HG03378 (cell line): ENCODE measurements around the gene ABCD4.
"Not testable (repeated sequence)": the region's sequence is repeated elsewhere in the genome, so short reads cannot be mapped to it uniquely, and the experiment has no call there.

ENCODE experiments used
- ATAC-seq: cut with Tn5 transposase; IDR thresholded peaks from one replicate; pipeline ENCODE4 v1.9.1; 2021; ENCODE audit warnings: mild to moderate bottlenecking, moderate library complexity; ENCODE audit not compliant: unreplicated experiment

The ABCD4 gene

DNA sequence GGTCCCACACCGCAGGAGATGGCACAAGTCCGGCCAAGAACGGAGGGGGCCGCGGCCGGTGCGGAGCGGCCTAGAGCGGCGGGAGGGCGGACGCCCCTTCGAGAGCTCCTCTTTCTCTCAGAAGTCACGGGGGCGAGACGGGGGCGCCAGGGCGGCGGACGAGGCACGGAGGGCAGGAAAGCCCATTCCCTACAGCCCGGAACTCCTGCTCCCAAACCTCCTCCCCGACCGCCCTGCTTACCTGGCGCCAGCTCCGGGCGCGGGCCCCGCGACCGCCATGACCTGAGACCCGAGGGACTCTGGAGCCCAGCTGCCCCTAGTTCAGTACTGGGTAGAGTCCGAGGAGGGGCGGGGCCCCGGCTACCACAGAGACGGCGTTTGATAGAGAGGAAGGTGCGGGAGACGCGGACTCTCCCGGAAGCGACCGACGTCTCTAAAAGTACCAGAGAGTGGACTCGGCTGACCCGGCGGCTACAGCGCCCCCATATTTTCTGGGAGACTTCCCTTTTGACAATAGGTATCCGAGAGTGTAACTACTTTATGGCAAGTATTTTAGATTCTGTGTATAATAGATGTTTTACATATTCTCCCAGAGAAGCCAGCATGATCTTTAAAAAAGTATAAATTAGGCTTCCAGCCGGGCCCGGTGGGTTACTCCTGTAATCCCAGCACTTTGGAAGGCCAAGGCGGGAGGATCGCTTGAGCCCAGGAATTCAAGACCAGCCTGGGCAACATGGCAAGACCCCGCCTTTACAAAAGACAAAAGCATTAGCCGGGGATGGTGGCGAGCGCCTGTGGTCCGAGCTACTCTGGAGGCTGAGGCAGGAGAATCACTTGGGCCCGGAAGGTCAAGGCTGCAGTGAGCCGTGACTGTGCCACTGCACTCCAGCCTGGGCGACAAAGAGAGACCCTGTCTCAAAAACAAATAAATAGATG lies at the start of gene ABCD4:
Gene ABCD4, minus strand, starts transcription at position 301 of the 936 bp plus-strand sequence. Its CDS starts 22 bp downstream, at position 279.
- ATAC-seq, result peak; percentile 90

DNA sequence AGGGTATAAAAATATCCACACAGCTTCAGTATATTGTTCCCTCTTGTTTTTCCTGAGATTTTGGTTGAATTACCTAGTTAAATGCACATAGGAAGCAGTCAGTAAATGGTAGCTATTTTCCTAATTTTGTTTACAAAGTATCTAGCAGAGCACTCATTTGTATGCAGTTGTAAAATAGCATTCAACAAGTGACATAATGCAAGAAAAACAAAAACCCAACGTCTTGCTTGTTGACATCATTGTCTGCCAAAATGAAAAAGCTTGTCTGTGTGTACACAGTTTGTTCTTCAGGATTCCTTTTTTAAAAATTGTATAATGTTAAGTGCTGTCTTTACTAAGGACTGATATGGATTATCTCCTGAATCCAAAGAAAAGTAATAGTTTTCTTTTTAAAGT lies 48.2 kb upstream of the ABCD4 start:
- no peak for ATAC-seq

DNA sequence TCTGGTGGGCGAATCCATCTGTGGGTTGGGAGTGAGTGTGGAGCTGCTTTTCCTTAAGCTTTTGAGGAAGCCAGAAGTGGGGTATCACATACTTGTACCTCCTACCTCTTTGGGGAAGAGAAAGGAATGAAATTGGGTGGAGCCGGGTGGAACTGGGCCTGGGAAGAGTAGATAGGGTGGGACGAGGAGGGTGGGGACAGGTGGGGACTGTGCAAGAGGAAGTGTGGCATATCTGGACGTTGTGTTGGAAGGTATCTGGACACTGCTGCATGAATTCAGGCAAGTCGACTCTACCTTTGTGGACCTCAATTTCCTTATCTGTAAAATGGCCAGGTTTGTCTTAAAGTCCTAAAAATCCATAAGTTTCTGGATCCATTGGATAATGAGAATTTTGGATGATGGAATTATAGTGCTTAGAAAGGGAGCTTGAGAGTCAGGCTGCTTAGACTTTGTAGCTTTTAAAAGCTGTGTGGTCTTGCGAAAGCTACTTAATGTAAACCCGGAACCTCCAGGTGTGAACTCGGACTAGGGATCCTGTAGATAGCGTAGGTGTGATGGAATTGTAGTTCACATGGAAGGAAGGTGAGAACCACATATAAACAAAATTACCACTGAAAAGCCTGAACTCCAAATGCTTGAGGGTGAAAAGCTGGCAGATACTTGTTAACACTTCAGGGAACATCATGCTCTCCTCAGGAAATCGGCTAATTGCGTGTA lies 47.6 kb upstream of the ABCD4 start:
- no peak for ATAC-seq

DNA sequence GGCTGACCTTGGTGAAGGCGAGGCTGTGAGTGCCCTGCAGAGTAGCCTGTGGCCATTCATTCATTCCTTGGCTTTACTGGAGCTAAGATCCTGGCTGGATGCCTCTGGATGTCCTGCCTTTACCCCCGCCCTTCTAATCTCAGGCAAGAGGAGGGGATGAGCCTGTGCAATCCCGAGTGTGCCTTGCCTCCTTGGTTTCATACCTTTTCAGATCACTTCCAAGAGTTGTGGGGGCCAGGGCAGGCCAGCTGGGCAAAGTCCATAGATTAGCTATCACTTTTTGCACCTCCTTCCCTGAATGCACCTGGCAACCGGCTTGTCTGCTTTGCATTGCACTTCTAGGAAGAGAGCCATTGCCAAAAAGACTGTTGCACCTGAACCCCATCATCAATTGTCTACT lies 47.0 kb upstream of the ABCD4 start:
- no peak for ATAC-seq

DNA sequence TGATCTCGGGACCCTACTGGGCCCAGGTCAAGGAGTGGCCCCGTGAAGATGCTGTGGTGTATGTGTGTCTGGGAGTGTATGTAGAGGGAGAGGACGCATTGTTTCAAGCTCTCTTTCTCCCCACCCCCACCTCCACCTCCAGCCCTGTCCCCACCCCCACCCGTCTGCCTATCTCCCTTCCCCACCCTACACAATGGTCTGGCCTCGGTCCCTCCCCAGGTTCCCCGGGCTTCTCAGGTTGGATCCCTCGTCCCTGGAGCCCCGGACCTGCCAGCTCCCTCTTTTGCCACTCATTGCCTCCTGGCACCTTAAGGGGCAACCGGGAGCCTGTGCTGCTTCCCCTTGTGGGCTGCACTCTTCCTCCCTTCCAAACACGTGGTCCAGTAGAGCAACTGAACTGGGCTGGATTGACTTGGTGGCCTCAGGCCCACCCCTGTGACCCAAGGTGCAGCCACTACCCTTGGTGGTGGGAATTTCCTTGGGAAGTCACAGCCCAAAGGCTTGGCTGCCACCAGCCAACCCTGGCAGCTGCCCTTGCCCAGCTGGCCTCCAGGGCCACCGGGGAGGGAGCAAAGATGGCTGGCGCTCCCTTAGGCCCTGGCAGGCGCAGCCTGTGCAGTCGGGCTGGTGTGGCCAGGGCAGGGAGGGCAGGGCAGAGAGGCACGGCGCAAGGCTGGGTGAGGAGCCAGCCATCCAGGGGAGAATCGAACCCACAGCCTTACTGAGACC lies 46.2 kb upstream of the ABCD4 start:
- ATAC-seq, result no peak

DNA sequence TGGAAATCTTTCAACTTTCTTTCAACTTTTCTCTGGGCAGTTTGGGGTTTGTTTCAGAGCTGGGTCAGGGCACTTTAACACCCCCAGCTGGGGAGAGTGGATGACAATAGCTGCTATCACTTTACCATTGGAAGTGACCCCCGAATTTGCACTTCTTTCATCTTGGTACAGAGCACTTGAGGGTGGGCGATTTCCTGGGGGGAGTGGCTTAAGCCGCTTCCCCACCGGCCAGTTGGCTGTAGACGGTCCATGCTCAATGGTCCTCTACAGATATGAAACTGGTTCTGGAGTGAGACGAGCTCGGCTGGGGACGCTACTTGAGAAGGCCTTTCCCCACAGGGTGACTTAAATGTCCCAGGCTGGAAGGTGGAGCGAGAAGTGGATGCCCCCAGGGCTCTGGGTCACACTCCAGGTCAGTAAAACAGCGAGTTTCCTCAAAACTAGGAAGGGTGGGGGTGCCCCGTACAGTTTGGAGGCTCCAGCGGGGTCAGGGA lies 45.6 kb upstream of the ABCD4 start, which contains the start of gene VRTN:
Gene VRTN, plus strand, starts transcription at position 231 of the 494 bp plus-strand sequence. CDS start 8,313 bp downstream, outside the sequence.
- ATAC-seq, result no peak

DNA sequence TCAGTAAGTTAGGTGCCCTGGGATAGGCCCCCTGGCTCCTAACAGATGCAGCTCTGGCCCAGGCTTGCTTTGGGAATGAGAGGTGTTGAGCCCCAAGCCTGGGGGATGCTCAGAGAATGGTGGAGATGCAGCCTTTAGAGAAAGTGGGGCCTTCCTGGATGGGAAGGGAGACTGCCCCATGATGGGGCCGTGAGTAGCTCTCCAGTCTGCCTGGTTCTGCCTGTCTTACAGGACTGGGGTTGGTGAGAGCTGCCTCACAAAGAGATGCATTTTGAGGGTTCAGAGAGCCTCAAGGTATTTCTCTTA lies 45.0 kb upstream of the ABCD4 start:
- no peak for ATAC-seq

DNA sequence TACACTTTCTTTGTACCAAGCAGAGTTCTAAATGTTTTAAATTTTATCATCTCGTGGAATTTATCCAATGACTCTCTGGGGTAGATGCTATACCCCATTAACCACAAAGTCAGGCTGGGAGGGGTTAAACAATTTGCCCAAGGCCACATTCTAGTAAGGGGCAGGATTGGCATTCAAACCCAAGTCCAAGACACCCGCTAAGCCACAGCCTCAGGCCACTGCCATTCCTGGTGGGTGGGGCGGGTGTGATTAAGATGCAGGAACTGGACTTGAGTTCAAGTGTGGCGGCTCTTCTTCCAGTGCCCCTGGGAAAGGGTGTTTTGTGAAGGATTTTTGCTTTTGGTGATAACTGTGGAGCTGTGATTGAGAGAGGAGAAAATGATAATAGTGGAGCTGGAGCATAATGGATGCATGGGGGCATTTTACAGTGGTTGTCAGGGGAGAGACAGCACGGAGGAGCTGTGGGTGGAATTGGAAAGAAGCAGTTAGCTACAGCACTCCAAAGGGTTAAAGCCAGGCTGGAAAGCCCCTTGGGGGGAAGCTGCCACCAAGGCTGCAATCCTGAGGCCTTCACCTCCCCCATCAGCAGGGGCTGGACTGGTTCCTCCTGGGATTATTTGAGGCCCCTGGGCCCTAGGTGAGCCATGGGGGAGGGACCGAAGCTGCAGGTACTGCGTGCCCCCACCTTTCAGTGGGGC lies 44.5 kb upstream of the ABCD4 start:
- ATAC-seq, result no peak

DNA sequence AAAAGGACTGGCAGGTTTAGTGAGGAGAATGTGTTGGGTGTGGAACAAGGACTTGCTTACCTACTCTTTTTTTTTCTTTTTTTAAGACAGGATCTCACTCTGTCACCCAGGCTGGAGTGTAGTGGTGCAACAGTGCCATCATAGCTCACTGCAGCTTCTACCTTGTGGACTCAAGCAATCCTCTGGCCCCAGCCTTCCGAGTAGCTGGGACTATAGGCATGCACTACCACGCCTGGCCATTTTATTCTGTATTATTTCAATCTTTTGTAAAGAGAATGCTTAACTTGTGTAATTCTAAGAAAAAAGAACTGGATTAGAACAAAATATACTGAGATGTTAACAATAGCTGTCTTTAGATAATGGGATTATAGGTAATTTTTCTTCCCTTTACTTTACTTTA lies 43.6 kb upstream of the ABCD4 start:
- no peak for ATAC-seq

DNA sequence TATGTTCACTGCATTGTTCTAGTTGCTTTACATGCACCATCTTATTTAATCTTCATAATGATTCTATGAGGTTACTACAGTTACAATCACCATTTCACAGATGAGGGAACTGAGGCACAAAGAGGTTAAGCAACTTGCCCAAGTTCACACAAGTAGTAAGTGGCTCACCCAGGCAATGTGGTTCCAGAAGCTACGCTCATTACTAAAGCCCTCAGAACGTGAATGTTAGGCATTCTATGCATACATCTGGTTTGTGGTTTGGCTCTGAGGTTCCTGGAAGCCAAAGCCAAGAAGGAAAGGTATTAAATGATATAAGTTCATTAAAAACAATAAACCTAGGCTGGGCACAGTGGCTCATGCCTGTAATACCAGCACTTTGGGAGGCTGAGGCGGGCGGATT lies 31.2 kb upstream of the ABCD4 start:
- no peak for ATAC-seq

DNA sequence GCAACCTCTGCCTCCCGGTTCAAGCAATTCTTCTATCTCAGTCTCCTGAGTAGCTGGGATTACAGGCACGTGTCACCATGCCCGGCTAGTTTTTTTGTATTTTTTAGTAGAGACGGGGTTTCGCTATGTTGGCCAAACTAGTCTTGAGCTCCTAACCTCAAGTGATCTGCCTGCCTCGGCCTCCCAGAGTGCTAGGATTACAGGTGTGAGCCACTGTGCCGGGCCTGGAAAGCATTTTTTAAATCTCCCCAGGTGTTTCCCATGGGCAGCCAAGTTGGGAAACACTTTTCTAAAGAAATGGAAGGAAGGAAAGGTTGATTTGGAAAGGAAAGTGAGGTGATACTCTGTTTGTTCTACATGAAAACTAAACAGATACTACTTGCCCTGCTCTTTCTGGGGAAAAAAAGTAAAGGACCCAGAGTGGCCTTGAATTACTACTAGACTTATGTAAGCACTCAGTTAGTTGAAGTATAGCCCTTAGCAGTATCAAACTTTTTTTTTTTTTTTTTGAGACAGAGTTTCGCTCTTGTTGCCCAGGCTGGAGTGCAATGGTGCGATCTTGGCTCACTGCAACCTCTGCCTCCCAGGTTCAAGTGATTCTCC lies 27.3 kb upstream of the ABCD4 start:
- not testable (repeated sequence) for ATAC-seq

DNA sequence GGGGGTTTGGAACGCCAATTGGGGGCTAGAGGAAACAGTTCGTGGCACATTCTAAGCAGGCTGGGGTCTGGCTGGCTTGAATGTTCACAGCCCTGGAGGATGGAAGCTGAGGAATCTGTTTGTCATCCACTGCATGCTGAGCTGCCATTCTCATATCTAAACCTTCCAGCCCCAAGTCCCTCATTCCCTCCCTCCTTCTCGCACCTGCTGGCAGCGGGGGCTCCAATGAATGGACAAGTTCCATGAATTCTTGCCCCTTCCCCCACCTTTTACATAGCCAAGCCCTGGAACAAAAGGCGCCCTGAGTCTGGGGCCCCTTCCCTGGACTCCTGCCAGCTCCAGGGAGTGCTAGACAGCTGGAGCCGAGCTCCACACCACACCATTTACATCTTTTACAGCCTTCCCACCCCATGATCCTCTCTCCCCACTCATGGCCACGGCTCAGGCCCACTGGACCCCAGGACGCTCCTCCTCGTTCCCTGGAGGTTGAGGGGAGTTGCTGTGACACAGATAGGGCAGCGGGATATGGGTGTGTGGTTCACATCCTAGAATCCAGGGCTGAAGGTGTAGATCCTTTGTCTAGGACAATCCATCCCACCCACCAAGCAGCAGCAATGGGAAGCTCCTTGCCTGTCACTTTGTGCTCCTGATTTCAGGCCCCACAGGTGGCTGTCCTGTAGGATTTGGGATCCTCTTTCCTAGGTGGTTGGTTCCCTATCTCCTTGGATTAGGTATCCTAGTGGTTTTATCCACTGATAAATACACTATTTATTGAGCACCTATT lies 23.8 kb upstream of the ABCD4 start:
- ATAC-seq, result no peak

DNA sequence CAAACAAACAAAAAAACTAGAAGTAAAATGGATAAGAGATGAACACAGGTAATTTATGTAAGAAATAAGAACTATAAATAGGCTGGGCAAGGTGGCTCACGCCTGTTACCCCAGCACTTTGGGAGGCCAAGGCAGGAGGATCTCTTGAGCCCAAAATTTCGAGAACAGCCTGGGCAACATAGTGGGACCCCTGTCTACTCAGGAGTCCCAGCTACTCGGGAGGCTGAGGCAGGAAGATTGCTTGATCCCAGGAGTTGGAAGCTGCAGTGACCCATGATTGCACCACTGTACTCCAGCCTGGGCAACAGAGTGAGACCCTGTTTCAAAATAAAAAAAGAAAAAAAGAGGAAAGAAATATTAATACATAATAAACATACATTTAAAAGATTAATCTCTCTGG lies 22.7 kb upstream of the ABCD4 start:
- ATAC-seq, result no peak

DNA sequence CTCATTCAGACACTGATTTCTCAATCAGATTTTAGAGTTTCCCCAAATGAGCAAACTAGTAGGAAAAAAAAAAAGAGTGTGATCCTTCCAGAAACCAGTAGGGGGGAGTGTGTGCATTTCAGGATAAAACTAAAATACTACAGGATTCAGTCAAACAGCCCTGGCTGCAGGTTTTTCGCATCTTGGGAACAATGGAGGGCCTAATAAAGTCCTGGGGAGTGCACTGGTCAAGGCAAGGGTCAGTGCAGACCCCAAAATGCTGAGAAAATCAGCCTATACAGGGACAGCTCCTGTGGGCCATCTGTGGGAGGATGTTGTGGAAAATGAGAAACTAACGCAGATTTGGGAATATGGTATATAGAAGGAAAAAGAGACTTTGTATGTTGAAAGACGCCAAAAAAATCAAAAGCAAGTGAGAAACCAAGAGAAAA lies 22.2 kb upstream of the ABCD4 start:
- ATAC-seq, result no peak

DNA sequence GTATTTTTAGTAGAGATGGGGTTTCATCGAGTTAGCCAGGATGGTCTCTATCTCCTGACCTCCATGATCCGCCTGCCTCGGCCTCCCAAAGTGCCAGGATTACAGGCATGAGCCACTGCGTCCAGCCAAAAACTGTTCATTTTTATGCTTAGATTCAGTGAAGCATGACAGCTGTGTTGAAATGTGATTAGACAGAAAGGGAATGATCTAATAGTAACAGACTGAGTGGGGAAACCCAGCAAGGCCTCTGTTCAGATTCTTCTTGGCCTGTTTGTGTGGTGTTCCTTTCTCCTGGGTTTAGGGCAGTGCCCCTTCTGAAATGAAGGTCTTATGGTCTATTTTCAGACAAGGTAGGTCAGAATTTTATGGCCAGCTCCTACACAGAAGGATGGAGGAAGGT lies 11.8 kb upstream of the ABCD4 start:
- ATAC-seq, result no peak

DNA sequence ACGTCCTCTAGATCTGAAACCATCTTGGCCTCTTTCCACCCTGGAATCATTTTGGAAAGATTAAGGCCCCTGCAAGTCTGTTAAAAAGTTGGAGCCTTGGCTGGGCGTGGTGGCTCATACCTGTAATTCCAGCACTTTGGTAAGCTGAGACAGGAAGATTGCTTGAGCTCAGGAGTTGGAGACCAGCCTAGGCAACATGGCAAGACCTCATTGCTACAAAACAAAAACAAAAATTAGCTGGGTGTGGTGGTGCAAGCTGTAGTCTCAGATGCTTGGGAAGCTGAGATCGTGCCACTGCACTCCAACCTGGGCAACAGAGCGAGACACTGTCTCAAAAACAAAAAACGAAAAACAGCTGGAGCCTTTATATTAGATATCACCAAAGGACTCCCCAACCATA lies 10.9 kb upstream of the ABCD4 start:
- no peak for ATAC-seq

DNA sequence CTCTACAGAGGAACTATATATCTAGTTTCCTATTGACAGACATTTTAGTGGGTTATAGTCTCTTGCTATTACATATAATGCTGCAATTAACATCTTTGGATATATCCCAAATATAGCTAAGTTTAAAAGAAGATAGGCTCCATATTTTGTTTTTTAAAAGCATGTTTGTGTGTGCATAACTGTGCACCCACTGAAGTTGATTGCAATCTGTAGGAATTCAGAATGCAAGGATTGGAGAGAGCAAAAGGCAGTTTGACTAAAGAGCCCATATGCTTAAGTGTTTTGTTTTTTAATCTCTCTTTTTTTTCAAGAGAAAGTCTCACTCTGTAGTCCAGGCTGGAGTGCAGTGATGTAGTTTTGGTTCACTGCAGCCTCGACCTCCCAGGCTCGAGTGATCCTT lies 9.4 kb upstream of the ABCD4 start:
- no peak for ATAC-seq

DNA sequence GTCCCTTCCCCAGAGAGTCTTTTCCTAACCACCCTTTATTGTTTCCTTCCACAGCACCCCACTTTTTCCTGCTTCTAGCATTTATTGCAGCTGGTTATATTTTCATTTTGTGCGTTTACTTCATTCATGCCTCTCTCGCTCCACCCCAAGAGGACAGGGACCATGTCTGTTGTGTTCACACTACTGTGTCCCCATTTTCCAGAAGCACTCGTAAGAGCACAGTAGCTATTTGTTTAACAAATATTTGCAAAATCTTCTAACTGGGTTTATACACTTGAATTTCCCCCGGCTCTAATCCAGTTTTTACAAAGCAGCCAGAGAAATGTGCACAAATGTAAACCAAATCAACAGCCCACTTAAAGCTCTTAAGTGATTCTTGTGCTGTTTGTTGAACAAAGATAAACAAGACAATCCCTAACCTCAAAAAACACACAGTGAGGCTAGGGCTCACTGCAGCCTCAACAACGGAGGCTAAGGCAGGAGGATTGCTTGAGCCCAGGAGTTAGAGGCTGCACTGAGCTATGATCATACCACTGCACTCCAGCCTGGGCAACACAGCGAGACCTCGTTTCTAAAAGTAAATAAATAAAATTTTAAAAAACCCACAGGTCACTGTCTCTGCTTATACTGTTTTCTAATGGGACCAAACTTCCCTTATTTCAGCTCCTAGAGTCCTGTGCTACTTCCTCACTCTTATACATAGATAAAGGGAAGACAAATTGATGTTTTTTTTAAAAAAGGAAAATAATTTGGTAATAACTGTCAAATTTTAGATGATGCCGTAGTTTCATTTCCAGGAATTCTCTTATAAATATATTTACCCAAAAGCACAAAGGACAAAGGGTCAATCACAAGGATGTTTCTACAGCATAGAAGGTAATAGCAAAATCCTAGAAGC lies 6.6 kb upstream of the ABCD4 start:
- ATAC-seq, result no peak

DNA sequence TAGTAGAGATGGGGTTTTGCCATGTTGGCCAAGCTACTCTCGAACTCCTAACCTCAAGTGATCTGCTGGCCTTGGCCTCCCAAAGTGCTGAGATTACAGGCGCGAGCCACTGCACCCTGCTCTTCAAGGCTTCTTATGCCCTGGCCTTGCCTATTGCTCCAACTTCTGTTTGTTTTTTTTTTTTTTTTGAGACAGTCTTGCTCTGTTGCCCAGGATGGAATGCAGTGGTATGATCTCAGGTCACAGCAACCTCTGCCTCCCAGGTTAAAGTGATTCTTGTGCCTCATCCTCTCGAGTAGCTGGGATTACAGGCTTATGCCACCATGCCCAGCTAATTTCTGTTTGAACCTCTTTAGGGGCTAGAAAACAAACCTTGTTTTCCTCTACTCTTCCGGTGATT lies 6.0 kb upstream of the ABCD4 start:
- ATAC-seq, result no peak
